IMR-90 (cell line): ENCODE measurements around the gene NCKAP5. TPM values are rescaled to one million over a fixed set of nuclear protein-coding genes. Genes with fewer than 3 reads are reported as not detected.

Experiments used
- ATAC-seq: fragments of 200-7000 bp; cut with Tn5 transposase; 2 replicates; pipeline ENCODE4 v1.9.1; 2020; ENCODE audit warnings: low read depth, mild to moderate bottlenecking, moderate library complexity
- BruUV-seq: library from RNA; stranded (reverse); fragments of 400-500 nt; replicated peaks from 2 replicates; lab custom pipeline; 2021; lab: Mats Ljungman, UMichigan
- CTCF ChIA-PET: fragments of 300-600 bp; formaldehyde crosslinking; extraction: SDS; loops from one replicate; lab custom pipeline; 2021; ENCODE audit warnings: antibody characterized with exemption; lab: Yijun Ruan, JAX
- POLR2A ChIA-PET: fragments of 300-600 bp; sonication (Branson Sonifier 250); formaldehyde crosslinking; loops from one replicate; lab custom pipeline; 2022; ENCODE audit warnings: antibody characterized with exemption; ENCODE audit not compliant: unreplicated experiment; lab: Charles Lee
- DNase-seq: peaks from one replicate; pipeline ENCODE4 v3.0.0; 2013
- H2AFZ ChIP-seq: replicated peaks from 2 replicates; pipeline ENCODE3; 2013; ENCODE audit warnings: low read length, mild to moderate bottlenecking; ENCODE audit not compliant: poor library complexity
- H2AK5ac ChIP-seq: 2 replicates; pipeline ENCODE4 v1.6.1; 2013; ENCODE audit warnings: low read depth, low read length, inconsistent platforms
- H2AK9ac ChIP-seq: replicated peaks from 2 replicates; pipeline ENCODE3; 2013; ENCODE audit warnings: mild to moderate bottlenecking, low read depth, low read length, moderate library complexity; ENCODE audit not compliant: poor library complexity
- H2BK120ac ChIP-seq: 2 replicates; pipeline ENCODE4 v1.6.1; 2013; ENCODE audit warnings: low read depth, low read length, inconsistent platforms
- H2BK15ac ChIP-seq: 3 replicates; pipeline ENCODE4 v1.6.1; 2013; ENCODE audit warnings: low read depth, low read length, inconsistent platforms
- H2BK20ac ChIP-seq: 2 replicates; pipeline ENCODE4 v1.6.1; 2013; ENCODE audit warnings: low read depth, mild to moderate bottlenecking, inconsistent platforms, low read length, moderate library complexity
- H2BK5ac ChIP-seq: 2 replicates; pipeline ENCODE4 v1.6.1; 2013; ENCODE audit warnings: mild to moderate bottlenecking, low read depth, low read length, inconsistent platforms; ENCODE audit not compliant: poor library complexity, severe bottlenecking
- H3K14ac ChIP-seq: replicated peaks from 2 replicates; pipeline ENCODE4 v1.6.1; 2013; ENCODE audit warnings: low read depth, low read length, inconsistent platforms
- H3K18ac ChIP-seq: 2 replicates; pipeline ENCODE4 v1.6.1; 2013; ENCODE audit warnings: low read depth, low read length, control low read depth
- H3K23ac ChIP-seq: 2 replicates; pipeline ENCODE4 v1.6.1; 2013; ENCODE audit warnings: low read depth, low read length, inconsistent platforms
- H3K27ac ChIP-seq: 2 replicates; pipeline ENCODE4 v1.5.1; 2013; ENCODE audit warnings: mild to moderate bottlenecking, control low read depth, low read length; ENCODE audit not compliant: insufficient read depth
- H3K27me3 ChIP-seq: 2 replicates; pipeline ENCODE4 v1.6.1; 2013; ENCODE audit warnings: low read length; ENCODE audit not compliant: control insufficient read depth, insufficient read depth
- H3K36me3 ChIP-seq: 2 replicates; pipeline ENCODE4 v1.6.1; 2013; ENCODE audit warnings: low read length, mixed read lengths; ENCODE audit not compliant: control insufficient read depth, insufficient read depth
- H3K4ac ChIP-seq: 2 replicates; pipeline ENCODE4 v1.6.1; 2013; ENCODE audit warnings: low read depth, low read length, inconsistent platforms
- H3K4me1 ChIP-seq: 2 replicates; pipeline ENCODE4 v1.6.1; 2013; ENCODE audit warnings: low read length, mixed read lengths; ENCODE audit not compliant: control insufficient read depth, insufficient read depth
- H3K4me2 ChIP-seq: 2 replicates; pipeline ENCODE4 v1.6.1; 2013; ENCODE audit warnings: low read depth, mild to moderate bottlenecking, control low read depth, low read length, moderate library complexity
- H3K4me3 ChIP-seq: 2 replicates; pipeline ENCODE4 v1.5.1; 2013; ENCODE audit warnings: low read depth, mild to moderate bottlenecking, control low read depth, low read length, moderate library complexity; ENCODE audit not compliant: insufficient read depth
- H3K56ac ChIP-seq: 2 replicates; pipeline ENCODE4 v1.6.1; 2013; ENCODE audit warnings: low read length, inconsistent platforms; ENCODE audit not compliant: insufficient read depth; ENCODE audit errors: extremely low read depth
- H3K79me1 ChIP-seq, 2 experiments: 2 replicates each; pipeline ENCODE4 v1.6.1; 2013; ENCODE audit warnings: low read length in 2 of 2, inconsistent platforms in 1 of 2, low read depth in 1 of 2
- H3K9ac ChIP-seq: 2 replicates; pipeline ENCODE4 v1.6.1; 2013; ENCODE audit warnings: low read depth, low read length, control low read depth
- H3K9me1 ChIP-seq: 2 replicates; pipeline ENCODE4 v1.6.1; 2013; ENCODE audit warnings: low read length, inconsistent platforms; ENCODE audit not compliant: insufficient read depth
- H3K9me3 ChIP-seq: 2 replicates; pipeline ENCODE4 v1.6.1; 2013; ENCODE audit warnings: low read length; ENCODE audit not compliant: control insufficient read depth, insufficient read depth
- H4K20me1 ChIP-seq: 2 replicates; pipeline ENCODE4 v1.6.1; 2013; ENCODE audit warnings: low read length, inconsistent platforms; ENCODE audit not compliant: insufficient read depth
- H4K5ac ChIP-seq: 2 replicates; pipeline ENCODE4 v1.6.1; 2013; ENCODE audit warnings: mild to moderate bottlenecking, low read depth, low read length, control low read depth
- H4K8ac ChIP-seq, 2 experiments: 2 replicates each; pipeline ENCODE4 v1.6.1; 2013; ENCODE audit warnings: low read depth in 2 of 2, low read length in 2 of 2, control low read depth in 1 of 2, inconsistent platforms in 1 of 2
- H4K91ac ChIP-seq: 2 replicates; pipeline ENCODE4 v1.6.1; 2013; ENCODE audit warnings: low read depth, low read length, inconsistent platforms; ENCODE audit not compliant: insufficient read depth
- CEBPB ChIP-seq: IDR thresholded peaks from 2 replicates; pipeline ENCODE4 v1.6.1; 2012; ENCODE audit warnings: low read depth, low read length, improper control_type of control experiment
- CHD1 ChIP-seq: IDR thresholded peaks from 2 replicates; pipeline ENCODE4 v1.6.1; 2012; ENCODE audit warnings: low read depth, low read length, improper control_type of control experiment
- CTCF ChIP-seq: conservative IDR thresholded peaks from 2 replicates; pipeline ENCODE4 v1.5.1; 2012; ENCODE audit warnings: mild to moderate bottlenecking, low read depth, low read length, improper control_type of control experiment
- ELK1 ChIP-seq: fragments of 150-350 bp; IDR thresholded peaks from 2 replicates; pipeline ENCODE4 v1.6.1; 2016; ENCODE audit warnings: low read depth, mild to moderate bottlenecking, low read length, moderate library complexity, borderline replicate concordance
- MAFK ChIP-seq: IDR thresholded peaks from 2 replicates; pipeline ENCODE4 v1.6.1; 2012; ENCODE audit warnings: low read depth, low read length, improper control_type of control experiment
- MAZ ChIP-seq: IDR thresholded peaks from 2 replicates; pipeline ENCODE4 v1.6.1; 2012; ENCODE audit warnings: low read depth, mild to moderate bottlenecking, low read length, improper control_type of control experiment, moderate library complexity, borderline replicate concordance
- MXI1 ChIP-seq: IDR thresholded peaks from 2 replicates; pipeline ENCODE4 v1.6.1; 2012; ENCODE audit warnings: low read depth, mild to moderate bottlenecking, low read length, moderate library complexity, borderline replicate concordance
- NFE2L2 ChIP-seq: fragments of 150-350 bp; IDR thresholded peaks from 2 replicates; pipeline ENCODE4 v1.6.1; 2016; ENCODE audit warnings: low read depth, mild to moderate bottlenecking, low read length
- POLR2A ChIP-seq: IDR thresholded peaks from 2 replicates; pipeline ENCODE4 v1.6.1; 2012; ENCODE audit warnings: mild to moderate bottlenecking, low read depth, low read length
- RAD21 ChIP-seq: IDR thresholded peaks from 2 replicates; pipeline ENCODE4 v1.6.1; 2012; ENCODE audit warnings: low read length, improper control_type of control experiment
- RCOR1 ChIP-seq: IDR thresholded peaks from 2 replicates; pipeline ENCODE4 v1.6.1; 2012; ENCODE audit warnings: mild to moderate bottlenecking, low read length, improper control_type of control experiment; ENCODE audit not compliant: insufficient replicate concordance
- SMC3 ChIP-seq: fragments of 150-350 bp; IDR thresholded peaks from 2 replicates; pipeline ENCODE4 v1.6.1; 2016; ENCODE audit warnings: low read depth, mild to moderate bottlenecking, antibody characterized with exemption, low read length, moderate library complexity
- WGBS, 2 experiments: methylation state at CpG; one replicate each; pipeline versions ENCODE4 v1.1.5 to v1.1.7; 2013; ENCODE audit warnings: missing lambda C conversion rate in 2 of 2; ENCODE audit not compliant: insufficient read length in 1 of 2; ENCODE audit errors: extremely low coverage in 2 of 2; 5-methylcytosine and 5-hydroxymethylcytosine counted together
- dilution Hi-C: fragments of 300-500 bp; cut with HindIII; formaldehyde crosslinking; loops from one replicate; pipeline ENCODE4 v1.14.3; 2018; ENCODE audit warnings: low sequenced_read_pairs; ENCODE audit not compliant: unreplicated experiment
- in situ Hi-C: fragments of 300-500 bp; cut with MboI; formaldehyde crosslinking; loops from 3 replicates; pipeline ENCODE4 v1.14.3; 2019; ENCODE audit warnings: low sequenced_read_pairs, inconsistent platforms, mixed read lengths
- intact Hi-C: fragments of 100-400 bp; cut with micrococcal nuclease; formaldehyde crosslinking; loops from 2 replicates; pipeline ENCODE4 v1.10.0; 2022
- polyA plus RNA-seq, 3 experiments: library from polyadenylated mRNA; depleted of rRNA; stranded (reverse); fragments of >200 nt; gene quantifications; 2 replicates each; pipeline ENCODE4 v1.2.3, GENCODE V29; 2012; ENCODE audit warnings: low replicate concordance in 1 of 3
- total RNA-seq: library from RNA; depleted of rRNA; stranded (reverse); fragments of >200 nt; gene quantifications from 2 replicates; pipeline ENCODE4 v1.2.3, GENCODE V29; 2012

NCKAP5 gene
- total and polyA plus RNA-seq, 2 of the 4 experiments (the other 2 are of a cell fraction), result 2.7 to 3.9 TPM

GRCh38 chr2:133158024-133158423, 410.2 kb downstream of the NCKAP5 start:
- H3K9me1 ChIP-seq, result no peaks in the 10 kb centered on the region
- H2AFZ ChIP-seq, result no peak overlapping the region
- DNase-seq (no peak), ATAC-seq (no peak)
- no peak overlapping the region for H3K4ac ChIP-seq
- H2BK15ac ChIP-seq, result no peak overlapping the region
- POLR2A ChIA-PET, result no interaction called here
- H3K79me1 ChIP-seq, result peaks cover 16 to 61% of the 10 kb centered on the region in 2 experiments; a peak in 3 of 4 replicates
- no peak overlapping the region for H3K23ac ChIP-seq
- H4K8ac ChIP-seq, result no peak overlapping the region
- no peak overlapping the region for H2BK120ac ChIP-seq
- no peak overlapping the region for H3K4me3 ChIP-seq
- WGBS, 2 experiments, result no CpG with 5 or more reads among the region's 1 CpG
- CTCF ChIA-PET, result interaction anchor here (0.6 kb wide), 1 partner anchor 79 kb away, joined by 5 read pairs; no protein-coding TSS in a partner anchor
- no peak overlapping the region for H3K4me2 ChIP-seq
- no peaks in the 10 kb centered on the region for H3K4me1 ChIP-seq
- no peak overlapping the region for H4K5ac ChIP-seq
- H4K20me1 ChIP-seq, result peaks cover 4% of the 10 kb centered on the region; the same call in 1 of the 2 replicates
- no peaks in the 10 kb centered on the region for H3K9me3 ChIP-seq
- BruUV-seq, result no TSS peak
- no peaks in the 10 kb centered on the region for H3K27me3 ChIP-seq
- no peak overlapping the region for H3K9ac ChIP-seq
- no peak overlapping the region for H3K27ac ChIP-seq
- H3K14ac ChIP-seq, result no peak overlapping the region
- H2BK20ac ChIP-seq, result no peak overlapping the region
- in situ Hi-C loops, result no loop called here
- no peak overlapping the region for H4K91ac ChIP-seq
- H3K18ac ChIP-seq, result no peak overlapping the region
- H3K36me3 ChIP-seq, result no peaks in the 10 kb centered on the region
- H3K56ac ChIP-seq, result no peak overlapping the region
- TF ChIP-seq MAFK (no peak), MXI1 (no peak), CTCF (no peak), CEBPB (no peak), ELK1 (no peak), RCOR1 (no peak), POLR2A (no peak), CHD1 (no peak), NFE2L2 (no peak), RAD21 (no peak), MAZ (no peak), SMC3 (no peak)
- dilution Hi-C loops, result no loop called here
- intact Hi-C loops, result no loop called here
- H2AK5ac ChIP-seq, result no peak overlapping the region
- H2AK9ac ChIP-seq, result no peak overlapping the region
- H2BK5ac ChIP-seq, result no peak overlapping the region
